ENCODE measurements around the gene PMVK. TPM values are rescaled to one million over a fixed set of nuclear protein-coding genes. Genes with fewer than 3 reads are reported as not detected.

The PMVK gene
- total and polyA plus RNA-seq, 2 of the 4 experiments (the other 2 are of a cell fraction), result 9.0 to 28.1 TPM

DNA sequence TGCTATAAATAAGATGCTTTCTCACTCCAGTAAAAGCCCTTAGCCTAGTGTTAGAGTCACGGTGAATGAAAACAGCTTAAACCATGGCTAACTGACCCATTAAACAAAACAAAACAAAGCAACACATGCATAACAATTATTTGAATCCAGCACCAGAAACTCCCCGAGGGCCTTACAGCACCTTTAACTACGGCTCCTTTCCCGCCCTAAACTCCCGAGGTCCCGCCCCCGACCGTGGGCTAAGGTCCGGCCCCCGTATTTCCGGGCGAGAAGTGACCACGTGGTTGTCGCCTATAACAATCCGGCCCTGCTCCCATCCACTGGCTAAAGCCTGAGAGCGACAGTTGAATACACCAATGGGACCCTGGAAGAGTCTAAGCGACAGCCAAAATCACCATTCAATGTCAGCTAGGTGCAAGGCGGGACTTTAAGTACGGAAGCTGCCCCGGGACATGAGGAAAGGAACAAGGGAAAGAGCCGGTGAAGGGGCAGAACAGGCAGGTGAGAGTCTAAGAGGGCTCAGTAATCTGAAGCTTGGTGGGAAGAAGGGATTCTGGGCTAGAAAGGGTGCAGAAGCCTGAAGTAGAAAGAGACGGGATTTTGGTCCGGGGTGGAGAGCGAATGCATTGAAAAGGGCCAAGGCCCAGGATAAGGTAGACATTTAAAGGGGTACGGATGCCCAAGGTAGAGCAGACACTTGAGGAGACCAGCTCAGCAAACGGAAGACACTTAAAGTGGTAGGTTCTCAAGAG lies 46.6 kb upstream of the PMVK start, which contains the start of gene FLAD1:
Gene FLAD1 (plus strand): TSS at position 448 of the 752 bp plus-strand sequence. CDS start 351 bp downstream, outside the sequence.
- ChIA-PET CTCF (interaction anchor here (1.8 kb wide), 1 partner anchor 12 kb away, joined by 5 read pairs; the partner anchor contains the start of gene SHC1), POLR2A (ENCODE audit: unreplicated experiment) (interaction anchor here (1.0 to 1.1 kb wide), 2 partner anchors 10 kb away, joined by 3 to 5 read pairs; no protein-coding TSS in a partner anchor)
- WGBS, 2 experiments (ENCODE audit: extremely low coverage in 2 of 2, insufficient read length in 1 of 2), result 0% methylated on average over 19 of the region's 26 CpGs; no CpG with 5 or more reads in 1 of the 2 experiments
- DNase-seq (peak; percentile 100), ATAC-seq (ENCODE audit: low read depth) (peak; percentile 100)
- Histone ChIP-seq H3K9ac (ENCODE audit: low read depth, low read length) (peak within 1 kb of the TSS; percentile 92), H3K4ac (ENCODE audit: low read depth, low read length) (peak within 1 kb of the TSS; percentile 70), H2AFZ (replicated peaks; ENCODE audit: low read length, poor library complexity) (peak within 1 kb of the TSS; percentile 90), H3K18ac (ENCODE audit: low read depth, low read length) (no peak within 1 kb of the TSS; the same call in 1 of the 2 replicates), H4K20me1 (ENCODE audit: insufficient read depth, low read length) (no peaks in the 10 kb centered on the region), H3K4me3 (ENCODE audit: insufficient read depth, low read depth, low read length) (peak within 1 kb of the TSS; percentile 78), H3K79me1 (ENCODE audit: low read depth in 1 of 2, low read length in 2 of 2) (peaks cover 13 to 47% of the 10 kb centered on the region in 2 experiments; a peak in 3 of 4 replicates), H3K4me2 (ENCODE audit: low read depth, low read length) (peak within 1 kb of the TSS; percentile 87), H3K9me1 (ENCODE audit: insufficient read depth, low read length) (0 out of 2 replicates have a peak, but pooled peaks cover 3% of the 10 kb centered on the region), H3K27me3 (ENCODE audit: control insufficient read depth, insufficient read depth, low read length) (no peaks in the 10 kb centered on the region), H4K91ac (ENCODE audit: insufficient read depth, low read depth, low read length) (peak within 1 kb of the TSS; percentile 49), H3K36me3 (ENCODE audit: control insufficient read depth, insufficient read depth, low read length) (peaks cover 6% of the 10 kb centered on the region), H2BK15ac (ENCODE audit: low read depth, low read length) (no peak within 1 kb of the TSS; the same call in 2 of the 3 replicates), H3K56ac (ENCODE audit: extremely low read depth, insufficient read depth, low read length) (peak within 1 kb of the TSS; percentile 80), H4K5ac (ENCODE audit: low read depth, low read length) (peak within 1 kb of the TSS; percentile 74), H3K14ac (replicated peaks; ENCODE audit: low read depth, low read length) (peak within 1 kb of the TSS; percentile 89), H2BK20ac (ENCODE audit: low read depth, low read length) (no peak within 1 kb of the TSS), H2BK120ac (ENCODE audit: low read depth, low read length) (no peak within 1 kb of the TSS), H2AK9ac (replicated peaks; ENCODE audit: low read depth, low read length, poor library complexity) (peak within 1 kb of the TSS; percentile 88), H3K9me3 (ENCODE audit: control insufficient read depth, insufficient read depth, low read length) (no peaks in the 10 kb centered on the region), H4K8ac (ENCODE audit: low read depth in 2 of 2, low read length in 2 of 2) (peak within 1 kb of the TSS; percentile 71 to 95), H2BK5ac (ENCODE audit: low read depth, low read length, poor library complexity, severe bottlenecking) (peak within 1 kb of the TSS; percentile 44), H3K23ac (ENCODE audit: low read depth, low read length) (peak within 1 kb of the TSS; percentile 72; the same call in 1 of the 2 replicates), H3K4me1 (ENCODE audit: control insufficient read depth, insufficient read depth, low read length) (peaks cover 3% of the 10 kb centered on the region), H2AK5ac (ENCODE audit: low read depth, low read length) (peak within 1 kb of the TSS; percentile 57), H3K27ac (ENCODE audit: insufficient read depth, low read length) (peak within 1 kb of the TSS; percentile 40)
- in situ Hi-C loops (cut with MboI; ENCODE audit: low sequenced_read_pairs) (no loop called here), dilution Hi-C loops (cut with HindIII; ENCODE audit: low sequenced_read_pairs, unreplicated experiment) (no loop called here), intact Hi-C loops (cut with micrococcal nuclease) (no loop called here)
- TF ChIP-seq MXI1 (IDR thresholded peaks at IDR 0.05; ENCODE audit: borderline replicate concordance, low read depth, low read length) (peak; percentile 80), FOS (IDR thresholded peaks at IDR 0.05; ENCODE audit: low read depth, low read length) (peak; percentile 74; the same call in 1 of the 2 replicates), MAZ (IDR thresholded peaks at IDR 0.05; ENCODE audit: borderline replicate concordance, low read depth, low read length) (peak; percentile 13; the same call in 1 of the 2 replicates), MAFK (IDR thresholded peaks at IDR 0.05; ENCODE audit: low read depth, low read length) (no peak), SMC3 (IDR thresholded peaks at IDR 0.05; ENCODE audit: low read depth, low read length) (no peak)
- TF ChIP-seq, protein P1, sequence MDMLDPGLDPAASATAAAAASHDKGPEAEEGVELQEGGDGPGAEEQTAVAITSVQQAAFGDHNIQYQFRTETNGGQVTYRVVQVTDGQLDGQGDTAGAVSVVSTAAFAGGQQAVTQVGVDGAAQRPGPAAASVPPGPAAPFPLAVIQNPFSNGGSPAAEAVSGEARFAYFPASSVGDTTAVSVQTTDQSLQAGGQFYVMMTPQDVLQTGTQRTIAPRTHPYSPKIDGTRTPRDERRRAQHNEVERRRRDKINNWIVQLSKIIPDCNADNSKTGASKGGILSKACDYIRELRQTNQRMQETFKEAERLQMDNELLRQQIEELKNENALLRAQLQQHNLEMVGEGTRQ (IDR thresholded peaks at IDR 0.05; ENCODE audit: low read depth, low read length), result peak; percentile 94
- no TSS peak for BruUV-seq (replicated peaks)

Data from IMR-90 (cell line).